Activated naive CD4-positive, alpha-beta T cell treated with anti-CD3 and anti-CD28 coated beads, Interleukin-2, amount 10 ng/mL, durations not matched to agents 7 days and 5 days (primary cell): Measurements from ENCODE around the gene SECISBP2L.

ENCODE experiments used
- CTCF ChIA-PET: fragments of 350-600 bp; sonication (Branson Sonifier 250); formaldehyde crosslinking; loops from one replicate; lab custom pipeline; 2021; ENCODE audit warnings: antibody characterized with exemption; lab: Charles Lee
- DNase-seq: peaks from one replicate; pipeline ENCODE4 v3.0.0-alpha.2; 2020
- H3K27ac Mint-ChIP-seq: one replicate; pipeline ENCODE4 v1.8.0; 2021; ENCODE audit warnings: mild to moderate bottlenecking, moderate library complexity, mixed read lengths
- H3K27me3 Mint-ChIP-seq: one replicate; pipeline ENCODE4 v1.8.0; 2021; ENCODE audit warnings: mild to moderate bottlenecking, mixed read lengths
- H3K36me3 Mint-ChIP-seq: one replicate; pipeline ENCODE4 v1.8.0; 2021; ENCODE audit warnings: mixed read lengths
- H3K4me1 Mint-ChIP-seq: one replicate; pipeline ENCODE4 v1.8.0; 2021; ENCODE audit warnings: mixed read lengths
- H3K4me3 Mint-ChIP-seq: one replicate; pipeline ENCODE4 v1.8.0; 2021; ENCODE audit warnings: mild to moderate bottlenecking, moderate library complexity, mixed read lengths
- H3K9me3 Mint-ChIP-seq: one replicate; pipeline ENCODE4 v1.8.0; 2021; ENCODE audit warnings: mixed read lengths

The SECISBP2L gene

DNA sequence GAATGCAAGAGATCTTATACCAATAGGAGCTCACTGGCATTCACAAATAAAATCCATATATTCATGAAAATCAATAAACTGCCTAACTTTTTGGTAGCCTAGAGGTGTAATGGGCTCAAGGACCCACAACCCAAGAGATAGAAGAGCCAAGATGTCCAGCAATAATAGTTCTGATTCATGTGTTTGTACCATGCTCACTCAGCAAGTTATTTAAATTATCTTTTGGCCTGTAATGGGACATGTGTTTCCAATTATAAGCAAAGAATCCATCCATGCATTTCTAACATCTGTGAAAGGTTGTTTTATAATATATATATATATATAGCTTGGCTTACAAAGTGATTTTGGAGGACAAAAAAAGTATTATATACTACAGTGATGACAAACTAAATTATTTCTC lies 52.9 kb downstream of the SECISBP2L start:
- H3K27ac Mint-ChIP-seq: no peak overlapping the region
- no peaks in the 10 kb centered on the region for H3K4me1 Mint-ChIP-seq
- no peak for DNase-seq
- H3K36me3 Mint-ChIP-seq: peaks cover 32% of the 10 kb centered on the region
- no peaks in the 10 kb centered on the region for H3K9me3 Mint-ChIP-seq
- H3K27me3 Mint-ChIP-seq: no peaks in the 10 kb centered on the region
- no peak overlapping the region for H3K4me3 Mint-ChIP-seq
- CTCF ChIA-PET: no interaction called here

- Mint-ChIP-seq H3K27ac (no peak overlapping the region), H3K9me3 (no peaks in the 10 kb centered on the region)
Observed at GRCh38 chr15:48992545-48992944, 53.7 kb downstream of the SECISBP2L start.

DNA sequence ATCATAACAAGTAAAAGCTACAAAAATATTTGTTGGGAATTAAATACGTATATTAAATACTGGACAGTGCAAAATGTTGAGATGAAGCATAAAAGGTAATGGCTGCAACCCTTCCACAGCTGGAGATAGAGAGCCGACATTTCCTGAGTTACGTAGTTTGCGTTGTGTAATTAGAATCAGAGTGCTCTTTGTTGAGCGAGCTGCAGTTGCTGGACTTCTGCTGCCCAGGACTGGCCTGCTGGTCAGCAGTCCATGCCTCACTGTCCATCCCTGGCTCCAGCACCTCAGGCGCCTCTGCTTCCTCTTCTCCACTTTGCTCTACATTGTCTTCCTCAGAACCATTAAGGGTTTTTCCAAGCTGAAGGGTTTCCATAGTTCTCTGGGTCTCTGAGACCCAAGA lies 54.1 kb downstream of the SECISBP2L start:
- CTCF ChIA-PET: interaction anchor here (1.0 to 2.2 kb wide), 2 partner anchors 17 to 153 kb away, joined by 3 to 7 read pairs; no protein-coding TSS in a partner anchor
- H3K36me3 Mint-ChIP-seq: peaks cover 28% of the 10 kb centered on the region
- H3K4me3 Mint-ChIP-seq: no peak overlapping the region
- H3K4me1 Mint-ChIP-seq: no peaks in the 10 kb centered on the region
- H3K27me3 Mint-ChIP-seq: no peaks in the 10 kb centered on the region
- no peaks in the 10 kb centered on the region for H3K9me3 Mint-ChIP-seq
- H3K27ac Mint-ChIP-seq: no peak overlapping the region
- no peak for DNase-seq

More at GRCh38 chr15:48992545-48992944, 53.7 kb downstream of the SECISBP2L start:
- no peak overlapping the region for H3K4me3 Mint-ChIP-seq
- CTCF ChIA-PET: interaction anchor here (1.0 to 2.2 kb wide), 2 partner anchors 17 to 153 kb away, joined by 3 to 7 read pairs; no protein-coding TSS in a partner anchor
- H3K4me1 Mint-ChIP-seq: no peaks in the 10 kb centered on the region
- no peak for DNase-seq
- no peaks in the 10 kb centered on the region for H3K27me3 Mint-ChIP-seq
- peaks cover 32% of the 10 kb centered on the region for H3K36me3 Mint-ChIP-seq

GRCh38 chr15:48989170-48989569 lies 57.1 kb downstream of the SECISBP2L start:
- no peaks in the 10 kb centered on the region for H3K27me3 Mint-ChIP-seq
- H3K9me3 Mint-ChIP-seq: no peaks in the 10 kb centered on the region
- no peaks in the 10 kb centered on the region for H3K4me1 Mint-ChIP-seq
- peaks cover 19% of the 10 kb centered on the region for H3K36me3 Mint-ChIP-seq
- H3K4me3 Mint-ChIP-seq: no peak overlapping the region
- CTCF ChIA-PET: no interaction called here
- DNase-seq: no peak
- no peak overlapping the region for H3K27ac Mint-ChIP-seq

DNA sequence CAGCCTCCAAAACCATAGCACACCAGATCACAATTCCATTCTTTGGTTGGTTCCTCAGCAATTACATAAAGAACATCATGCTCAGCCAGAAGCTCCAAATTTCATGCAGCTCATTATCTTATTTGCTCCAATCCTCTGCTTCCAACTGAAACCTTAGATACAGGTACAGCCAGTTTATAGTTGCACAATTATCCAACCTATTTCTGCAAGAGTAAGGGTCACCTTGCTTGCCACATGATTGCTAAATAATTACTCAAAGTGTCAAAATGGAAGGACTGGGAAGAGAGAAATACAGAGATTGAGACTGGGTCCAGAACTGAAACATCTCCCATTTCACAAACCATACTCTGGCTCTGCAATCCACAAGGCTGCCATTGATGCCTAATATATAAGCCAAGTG lies 59.1 kb downstream of the SECISBP2L start:
- Mint-ChIP-seq H3K4me3 (no peak overlapping the region), H3K27me3 (peaks cover 16% of the 10 kb centered on the region), H3K36me3 (peaks cover 12% of the 10 kb centered on the region), H3K9me3 (no peaks in the 10 kb centered on the region), H3K4me1 (no peaks in the 10 kb centered on the region), H3K27ac (no peak overlapping the region)
- CTCF ChIA-PET: interaction anchor here (1.0 to 3.5 kb wide), 3 partner anchors 11 to 157 kb away, joined by 3 to 24 read pairs (median 4); no protein-coding TSS in a partner anchor
- no peak for DNase-seq

- peaks cover 22% of the 10 kb centered on the region for H3K27me3 Mint-ChIP-seq
- no peaks in the 10 kb centered on the region for H3K4me1 Mint-ChIP-seq
- H3K4me3 Mint-ChIP-seq: no peak overlapping the region
- DNase-seq: no peak
- peaks cover 9% of the 10 kb centered on the region for H3K36me3 Mint-ChIP-seq
- no peaks in the 10 kb centered on the region for H3K9me3 Mint-ChIP-seq
- no peak overlapping the region for H3K27ac Mint-ChIP-seq
- CTCF ChIA-PET: interaction anchor here (1.0 to 3.5 kb wide), 2 partner anchors 10 to 158 kb away, joined by 3 to 24 read pairs; no protein-coding TSS in a partner anchor
Observed at GRCh38 chr15:48986240-48986639, 60.0 kb downstream of the SECISBP2L start.

- Mint-ChIP-seq H3K36me3 (peaks cover 6% of the 10 kb centered on the region), H3K27me3 (peaks cover 25% of the 10 kb centered on the region), H3K27ac (no peak overlapping the region), H3K9me3 (no peaks in the 10 kb centered on the region), H3K4me1 (no peaks in the 10 kb centered on the region), H3K4me3 (no peak overlapping the region)
- CTCF ChIA-PET: interaction anchor here (1.2 to 3.5 kb wide), 2 partner anchors 9 to 121 kb away, joined by 3 to 24 read pairs; no protein-coding TSS in a partner anchor
- no peak for DNase-seq
Observed at GRCh38 chr15:48985516-48985915, 60.7 kb downstream of the SECISBP2L start.

- Mint-ChIP-seq H3K27ac (no peak overlapping the region), H3K9me3 (no peaks in the 10 kb centered on the region), H3K36me3 (peaks cover 3% of the 10 kb centered on the region), H3K4me1 (no peaks in the 10 kb centered on the region), H3K4me3 (no peak overlapping the region), H3K27me3 (peaks cover 27% of the 10 kb centered on the region)
- no peak for DNase-seq
- CTCF ChIA-PET: interaction anchor here (1.2 to 3.5 kb wide), 3 partner anchors 8 to 120 kb away, joined by 3 to 24 read pairs (median 4); partner anchors contain the start of gene SECISBP2L
Observed at GRCh38 chr15:48984811-48985352, 61.4 kb downstream of the SECISBP2L start.

DNA sequence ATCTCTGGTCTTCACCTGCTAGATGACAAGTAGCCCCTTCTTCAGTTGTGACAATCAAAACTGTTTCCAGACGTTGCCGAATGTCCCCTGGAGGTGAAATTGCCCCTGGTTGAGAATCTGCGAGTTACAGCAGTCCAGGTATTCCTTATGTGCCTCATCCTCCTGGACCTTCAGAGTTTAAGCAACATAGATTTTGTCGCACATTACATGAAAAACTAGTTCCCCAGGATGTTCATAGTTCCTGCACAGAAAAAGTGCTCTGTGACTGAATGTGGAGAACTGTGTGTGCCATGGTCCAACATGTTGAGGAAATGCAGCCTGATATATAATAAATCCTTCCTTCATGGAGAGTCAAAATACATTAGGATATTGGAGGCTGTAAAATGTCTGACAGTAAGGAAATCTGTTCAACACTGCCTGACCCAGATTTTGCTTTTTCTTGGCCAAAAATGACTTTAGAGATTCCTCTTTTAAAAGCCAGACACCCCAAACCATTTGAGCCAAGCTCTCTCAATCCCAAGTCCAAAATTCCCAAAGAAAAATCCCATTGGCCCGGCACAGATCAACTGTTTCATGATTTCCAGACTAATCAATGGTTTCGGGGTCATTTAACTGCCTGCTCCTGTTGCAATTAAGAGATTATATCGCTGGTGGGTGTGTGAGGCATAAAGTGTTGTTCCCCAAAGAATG lies 62.1 kb downstream of the SECISBP2L start:
- H3K4me1 Mint-ChIP-seq: no peaks in the 10 kb centered on the region
- H3K27me3 Mint-ChIP-seq: peaks cover 31% of the 10 kb centered on the region
- H3K4me3 Mint-ChIP-seq: no peak overlapping the region
- H3K36me3 Mint-ChIP-seq: peaks cover 1% of the 10 kb centered on the region
- DNase-seq: no peak
- no peak overlapping the region for H3K27ac Mint-ChIP-seq
- CTCF ChIA-PET: interaction anchor here (1.2 to 3.5 kb wide), 3 partner anchors 8 to 119 kb away, joined by 3 to 24 read pairs (median 4); partner anchors contain the start of gene SECISBP2L
- no peaks in the 10 kb centered on the region for H3K9me3 Mint-ChIP-seq

GRCh38 chr15:48983300-48983699 lies 62.9 kb downstream of the SECISBP2L start:
- Mint-ChIP-seq H3K9me3 (no peaks in the 10 kb centered on the region), H3K27me3 (peaks cover 31% of the 10 kb centered on the region), H3K36me3 (peaks cover 1% of the 10 kb centered on the region), H3K27ac (no peak overlapping the region), H3K4me3 (no peak overlapping the region), H3K4me1 (no peaks in the 10 kb centered on the region)
- no peak for DNase-seq
- CTCF ChIA-PET: interaction anchor here (1.4 kb wide), 1 partner anchor 63 kb away, joined by 4 read pairs; the partner anchor contains the start of gene SECISBP2L

GRCh38 chr15:48981941-48982340 lies 64.3 kb downstream of the SECISBP2L start:
- H3K9me3 Mint-ChIP-seq: no peaks in the 10 kb centered on the region
- H3K4me3 Mint-ChIP-seq: no peak overlapping the region
- CTCF ChIA-PET: no interaction called here
- H3K4me1 Mint-ChIP-seq: no peaks in the 10 kb centered on the region
- no peaks in the 10 kb centered on the region for H3K36me3 Mint-ChIP-seq
- no peak for DNase-seq
- no peak overlapping the region for H3K27ac Mint-ChIP-seq
- H3K27me3 Mint-ChIP-seq: peaks cover 36% of the 10 kb centered on the region

GRCh38 chr15:48978638-48979037 lies 67.6 kb downstream of the SECISBP2L start:
- Mint-ChIP-seq H3K4me3 (no peak overlapping the region), H3K27ac (no peak overlapping the region), H3K27me3 (peaks cover 47% of the 10 kb centered on the region), H3K9me3 (no peaks in the 10 kb centered on the region), H3K36me3 (no peaks in the 10 kb centered on the region), H3K4me1 (peaks cover 8% of the 10 kb centered on the region)
- CTCF ChIA-PET: interaction anchor here (0.8 kb wide), 1 partner anchor 12 kb away, joined by 3 read pairs; no protein-coding TSS in a partner anchor
- DNase-seq: no peak

DNA sequence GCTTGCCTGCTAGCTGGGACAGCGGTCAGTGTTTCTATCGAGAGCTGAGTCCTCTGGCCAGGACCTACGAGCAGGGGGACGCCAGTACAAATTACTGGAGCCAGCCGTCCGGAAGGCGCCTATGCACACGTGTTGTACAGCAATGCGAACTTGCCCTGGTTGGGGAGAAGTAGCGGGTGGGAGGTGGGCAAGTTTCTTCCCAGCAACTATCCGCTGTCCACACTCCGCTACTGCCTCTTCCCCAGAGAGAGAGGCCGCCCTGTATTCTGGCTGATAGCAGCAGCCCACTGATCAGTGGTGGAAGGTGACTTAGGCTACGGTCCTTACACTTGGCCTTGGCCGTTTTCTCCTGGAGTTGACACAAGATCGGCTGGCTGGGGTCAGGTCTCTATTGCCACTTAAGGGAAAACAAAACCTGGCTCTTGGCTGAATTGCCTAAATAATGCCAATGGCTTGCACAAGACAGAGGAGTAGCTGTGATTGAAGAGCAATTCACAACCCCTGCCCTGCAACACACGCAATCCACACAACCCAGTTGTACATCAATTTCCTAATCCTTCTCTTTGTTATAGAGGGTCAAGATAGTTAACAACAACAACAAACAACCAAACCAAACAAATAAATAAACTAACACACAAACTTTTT lies 69.7 kb downstream of the SECISBP2L start:
- Mint-ChIP-seq H3K4me3 (peak overlapping the region; percentile 52), H3K9me3 (no peaks in the 10 kb centered on the region), H3K4me1 (peaks cover 8% of the 10 kb centered on the region), H3K27ac (no peak overlapping the region), H3K36me3 (no peaks in the 10 kb centered on the region), H3K27me3 (peaks cover 48% of the 10 kb centered on the region)
- CTCF ChIA-PET: interaction anchor here (0.9 to 5.3 kb wide), 15 partner anchors 9 to 169 kb away, joined by 3 to 59 read pairs (median 5); partner anchors contain the start of genes EID1 and SHC4
- DNase-seq: no peak
